A549 (cell line): ENCODE data around the gene PRR20D.

ENCODE experiments used
- CHD4 ChIP-seq: fragments of 200-600 bp; sonication (generic); IDR thresholded peaks from 2 replicates; pipeline ENCODE4 v1.6.1; 2016; ENCODE audit warnings: antibody characterized with exemption, mild to moderate bottlenecking, borderline replicate concordance
- CTCF ChIP-seq: fragments of >200 bp; sonication (Bioruptor Twin); formaldehyde crosslinking; IDR thresholded peaks from 3 replicates; pipeline ENCODE4 v1.5.1; 2016
- EP300 ChIP-seq, 2 experiments: fragments of >200 bp; sonication (Bioruptor Twin); formaldehyde crosslinking; IDR thresholded peaks; 2 replicates in 1 of 2; 3 replicates in 1 of 2; pipeline ENCODE4 v1.6.1; 2016 to 2017
- MAFK ChIP-seq: fragments of 450-650 bp; IDR thresholded peaks from 2 replicates; pipeline ENCODE4 v1.6.1; 2014; ENCODE audit not compliant: partially characterized antibody
- POLR2A ChIP-seq: IDR thresholded peaks from 2 replicates; pipeline ENCODE4 v1.6.1; 2012; ENCODE audit warnings: mild to moderate bottlenecking, low read length
- RFX5 ChIP-seq: fragments of 450-650 bp; IDR thresholded peaks from 2 replicates; pipeline ENCODE4 v1.7.1; 2014; ENCODE audit warnings: antibody characterized with exemption, mild to moderate bottlenecking, moderate library complexity
- TF ChIP-seq, protein P1 (sequence below): fragments of 450-650 bp; IDR thresholded peaks from 2 replicates; pipeline ENCODE4 v1.6.1; 2014; ENCODE audit warnings: antibody characterized with exemption

DNA sequence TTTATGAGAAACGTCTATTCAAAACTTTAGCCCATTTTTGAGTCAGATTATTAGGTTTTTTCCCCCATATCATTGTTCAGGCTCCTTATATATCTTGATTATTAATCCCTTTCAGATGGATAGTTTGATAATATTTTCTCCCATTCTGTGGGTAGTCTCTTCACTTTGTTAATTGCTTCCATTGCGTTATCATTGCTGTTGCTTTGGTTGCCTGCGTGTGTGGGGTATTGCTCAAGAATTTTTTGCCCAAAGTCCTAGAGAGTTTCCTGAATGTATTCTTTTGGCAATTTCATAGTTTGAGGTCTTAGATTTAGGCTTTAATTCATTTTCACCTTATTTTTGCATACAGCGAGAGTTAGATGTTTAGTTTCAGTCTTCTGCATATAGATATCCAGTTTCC is 45.5 kb upstream of the PRR20D start:
- TF ChIP-seq MAFK (no peak), CTCF (no peak), POLR2A (no peak), EP300 (IDR thresholded peaks at IDR 0.05) (no peak), RFX5 (no peak), CHD4 (no peak)
- TF ChIP-seq, protein P1, sequence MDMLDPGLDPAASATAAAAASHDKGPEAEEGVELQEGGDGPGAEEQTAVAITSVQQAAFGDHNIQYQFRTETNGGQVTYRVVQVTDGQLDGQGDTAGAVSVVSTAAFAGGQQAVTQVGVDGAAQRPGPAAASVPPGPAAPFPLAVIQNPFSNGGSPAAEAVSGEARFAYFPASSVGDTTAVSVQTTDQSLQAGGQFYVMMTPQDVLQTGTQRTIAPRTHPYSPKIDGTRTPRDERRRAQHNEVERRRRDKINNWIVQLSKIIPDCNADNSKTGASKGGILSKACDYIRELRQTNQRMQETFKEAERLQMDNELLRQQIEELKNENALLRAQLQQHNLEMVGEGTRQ: no peak
